ENCODE data around the gene HHAT. TPM values are rescaled to one million over a fixed set of nuclear protein-coding genes. Genes with fewer than 3 reads are reported as not detected.

Gene HHAT
- total and polyA plus RNA-seq, 2 of the 4 experiments (the other 2 are of a cell fraction), result 1.7 to 2.5 TPM

- H3K56ac ChIP-seq (ENCODE audit: extremely low read depth, insufficient read depth, low read length), result no peak overlapping the region
- H4K5ac ChIP-seq (ENCODE audit: low read depth, low read length), result peak overlapping the region; percentile 32; the same call in 1 of the 2 replicates
- no peaks in the 10 kb centered on the region for H3K4me1 ChIP-seq (ENCODE audit: control insufficient read depth, insufficient read depth, low read length)
- WGBS, 2 experiments (ENCODE audit: extremely low coverage in 2 of 2, insufficient read length in 1 of 2), result no CpG with 5 or more reads among the region's 7 CpGs
- no peak overlapping the region for H2AFZ ChIP-seq (replicated peaks; ENCODE audit: low read length, poor library complexity)
- H3K18ac ChIP-seq (ENCODE audit: low read depth, low read length), result peak overlapping the region; percentile 12; the same call in 1 of the 2 replicates
- ChIA-PET CTCF (interaction anchor here (1.3 kb wide), 1 partner anchor 714 kb away, joined by 4 read pairs; the partner anchor contains the start of gene KCNH1), POLR2A (ENCODE audit: unreplicated experiment) (no interaction called here)
- H3K9me3 ChIP-seq (ENCODE audit: control insufficient read depth, insufficient read depth, low read length), result no peaks in the 10 kb centered on the region
- no peaks in the 10 kb centered on the region for H3K36me3 ChIP-seq (ENCODE audit: control insufficient read depth, insufficient read depth, low read length)
- no peak overlapping the region for H2BK20ac ChIP-seq (ENCODE audit: low read depth, low read length)
- no peak overlapping the region for H3K23ac ChIP-seq (ENCODE audit: low read depth, low read length)
- ATAC-seq (ENCODE audit: low read depth) (no peak; the same call in 1 of the 2 replicates), DNase-seq (no peak)
- no peak overlapping the region for H3K9ac ChIP-seq (ENCODE audit: low read depth, low read length)
- intact Hi-C loops (cut with micrococcal nuclease) (no loop called here), in situ Hi-C loops (cut with MboI; ENCODE audit: low sequenced_read_pairs) (loop anchor here (25.0 kb wide), 1 partner anchor 168 kb away; no protein-coding TSS in a partner anchor), dilution Hi-C loops (cut with HindIII; ENCODE audit: low sequenced_read_pairs, unreplicated experiment) (no loop called here)
- H3K27me3 ChIP-seq (ENCODE audit: control insufficient read depth, insufficient read depth, low read length), result no peaks in the 10 kb centered on the region
- H2BK5ac ChIP-seq (ENCODE audit: low read depth, low read length, poor library complexity, severe bottlenecking), result no peak overlapping the region
- no peak overlapping the region for H3K4me2 ChIP-seq (ENCODE audit: low read depth, low read length)
- no peak overlapping the region; the same call in 1 of the 2 replicates for H4K91ac ChIP-seq (ENCODE audit: insufficient read depth, low read depth, low read length)
- H3K79me1 ChIP-seq (ENCODE audit: low read depth in 1 of 2, low read length in 2 of 2), result no peaks in the 10 kb centered on the region
- H3K9me1 ChIP-seq (ENCODE audit: insufficient read depth, low read length), result no peaks in the 10 kb centered on the region; the same call in 1 of the 2 replicates
- H3K4me3 ChIP-seq (ENCODE audit: insufficient read depth, low read depth, low read length), result no peak overlapping the region
- peak overlapping the region; percentile 15; the same call in 1 of the 2 replicates for H3K4ac ChIP-seq (ENCODE audit: low read depth, low read length)
- peak overlapping the region; percentile 36; the same call in 1 of the 3 replicates for H2BK15ac ChIP-seq (ENCODE audit: low read depth, low read length)
- no peak overlapping the region for H3K27ac ChIP-seq (ENCODE audit: insufficient read depth, low read length)
- TF ChIP-seq RAD21 (IDR thresholded peaks at IDR 0.05; ENCODE audit: low read length), result no peak
- no peak for TF ChIP-seq BHLHE40 (IDR thresholded peaks at IDR 0.05; ENCODE audit: low read depth, low read length)
- TF ChIP-seq POLR2A (IDR thresholded peaks at IDR 0.05; ENCODE audit: low read depth, low read length), result no peak
- no peak for TF ChIP-seq NFE2L2 (IDR thresholded peaks at IDR 0.05; ENCODE audit: low read depth, low read length)
- no peak for TF ChIP-seq MXI1 (IDR thresholded peaks at IDR 0.05; ENCODE audit: borderline replicate concordance, low read depth, low read length)
- no peak for TF ChIP-seq CEBPB (IDR thresholded peaks at IDR 0.05; ENCODE audit: low read depth, low read length)
- no peak for TF ChIP-seq FOS (IDR thresholded peaks at IDR 0.05; ENCODE audit: low read depth, low read length)
- TF ChIP-seq USF2 (IDR thresholded peaks at IDR 0.05; ENCODE audit: low read depth, low read length), result no peak
- no peak for TF ChIP-seq CHD1 (IDR thresholded peaks at IDR 0.05; ENCODE audit: low read depth, low read length)
- no peaks in the 10 kb centered on the region for H4K20me1 ChIP-seq (ENCODE audit: insufficient read depth, low read length)
- H2AK9ac ChIP-seq (replicated peaks; ENCODE audit: low read depth, low read length, poor library complexity), result no peak overlapping the region
- no peak overlapping the region for H2AK5ac ChIP-seq (ENCODE audit: low read depth, low read length)
- 0 out of 2 replicates have a peak overlapping the region, but pooled peaks have one; percentile 56 for H3K14ac ChIP-seq (replicated peaks; ENCODE audit: low read depth, low read length)
- peak overlapping the region; percentile 59 for H2BK120ac ChIP-seq (ENCODE audit: low read depth, low read length)
- peak overlapping the region in 1 of 2 experiments; percentile 20; a peak in 2 of 4 replicates for H4K8ac ChIP-seq (ENCODE audit: low read depth in 2 of 2, low read length in 2 of 2)
- BruUV-seq (replicated peaks), result no TSS peak
Observed at GRCh38 chr1:210418863-210419650, 90.4 kb downstream of the HHAT start.
